ENCODE results near the gene RFWD3. TPM values are rescaled to one million over a fixed set of nuclear protein-coding genes. Genes with fewer than 3 reads are reported as not detected.

RFWD3 gene
- total and polyA plus RNA-seq, 2 of the 4 experiments (the other 2 are of a cell fraction), result 16.7 to 27.6 TPM

GRCh38 chr16:74649839-74650504 lies 16.7 kb downstream of the RFWD3 start:
- POLR2A ChIA-PET (ENCODE audit: unreplicated experiment), result no interaction called here
- Histone ChIP-seq H3K36me3 (ENCODE audit: control insufficient read depth, insufficient read depth, low read length) (peaks cover 25% of the 10 kb centered on the region), H3K23ac (ENCODE audit: low read depth, low read length) (no peak overlapping the region), H3K4me2 (ENCODE audit: low read depth, low read length) (no peak overlapping the region), H3K14ac (replicated peaks; ENCODE audit: low read depth, low read length) (no peak overlapping the region), H3K9me1 (ENCODE audit: insufficient read depth, low read length) (peaks cover 4% of the 10 kb centered on the region; the same call in 1 of the 2 replicates), H2AK5ac (ENCODE audit: low read depth, low read length) (no peak overlapping the region), H3K27ac (ENCODE audit: insufficient read depth, low read length) (no peak overlapping the region), H3K9ac (ENCODE audit: low read depth, low read length) (no peak overlapping the region), H2BK5ac (ENCODE audit: low read depth, low read length, poor library complexity, severe bottlenecking) (no peak overlapping the region), H3K56ac (ENCODE audit: extremely low read depth, insufficient read depth, low read length) (no peak overlapping the region), H4K8ac (ENCODE audit: low read depth in 2 of 2, low read length in 2 of 2) (no peak overlapping the region), H2AK9ac (replicated peaks; ENCODE audit: low read depth, low read length, poor library complexity) (no peak overlapping the region), H2BK120ac (ENCODE audit: low read depth, low read length) (no peak overlapping the region), H2BK15ac (ENCODE audit: low read depth, low read length) (no peak overlapping the region), H3K4me1 (ENCODE audit: control insufficient read depth, insufficient read depth, low read length) (peaks cover 4% of the 10 kb centered on the region), H3K9me3 (ENCODE audit: control insufficient read depth, insufficient read depth, low read length) (no peaks in the 10 kb centered on the region), H3K4ac (ENCODE audit: low read depth, low read length) (no peak overlapping the region), H3K27me3 (ENCODE audit: control insufficient read depth, insufficient read depth, low read length) (no peaks in the 10 kb centered on the region), H3K79me1 (ENCODE audit: low read depth in 1 of 2, low read length in 2 of 2) (peaks cover 37 to 64% of the 10 kb centered on the region in 2 experiments), H4K20me1 (ENCODE audit: insufficient read depth, low read length) (peaks cover 16% of the 10 kb centered on the region), H3K18ac (ENCODE audit: low read depth, low read length) (no peak overlapping the region), H3K4me3 (ENCODE audit: insufficient read depth, low read depth, low read length) (no peak overlapping the region), H2BK20ac (ENCODE audit: low read depth, low read length) (no peak overlapping the region), H4K91ac (ENCODE audit: insufficient read depth, low read depth, low read length) (no peak overlapping the region), H4K5ac (ENCODE audit: low read depth, low read length) (no peak overlapping the region), H2AFZ (replicated peaks; ENCODE audit: low read length, poor library complexity) (no peak overlapping the region)
- in situ Hi-C loops (cut with MboI; ENCODE audit: low sequenced_read_pairs), result no loop called here
- ATAC-seq (ENCODE audit: low read depth) (no peak), DNase-seq (no peak)
- no TSS peak for BruUV-seq (replicated peaks)
- no CpG with 5 or more reads among the region's 1 CpG for WGBS, 2 experiments (ENCODE audit: extremely low coverage in 2 of 2, insufficient read length in 1 of 2)
- TF ChIP-seq RFX5 (IDR thresholded peaks at IDR 0.05; ENCODE audit: low read depth, low read length) (no peak), CHD1 (IDR thresholded peaks at IDR 0.05; ENCODE audit: low read depth, low read length) (no peak), RAD21 (IDR thresholded peaks at IDR 0.05; ENCODE audit: low read length) (no peak), CEBPB (IDR thresholded peaks at IDR 0.05; ENCODE audit: low read depth, low read length) (no peak), SMC3 (IDR thresholded peaks at IDR 0.05; ENCODE audit: low read depth, low read length) (no peak), MXI1 (IDR thresholded peaks at IDR 0.05; ENCODE audit: borderline replicate concordance, low read depth, low read length) (no peak), USF2 (IDR thresholded peaks at IDR 0.05; ENCODE audit: low read depth, low read length) (no peak), NFE2L2 (IDR thresholded peaks at IDR 0.05; ENCODE audit: low read depth, low read length) (no peak), FOS (IDR thresholded peaks at IDR 0.05; ENCODE audit: low read depth, low read length) (no peak), CTCF (conservative IDR thresholded peaks at IDR 0.05; ENCODE audit: low read depth, low read length) (no peak), MAFK (IDR thresholded peaks at IDR 0.05; ENCODE audit: low read depth, low read length) (no peak), POLR2A (IDR thresholded peaks at IDR 0.05; ENCODE audit: low read depth, low read length) (no peak), MAZ (IDR thresholded peaks at IDR 0.05; ENCODE audit: borderline replicate concordance, low read depth, low read length) (no peak), BHLHE40 (IDR thresholded peaks at IDR 0.05; ENCODE audit: low read depth, low read length) (no peak), RCOR1 (IDR thresholded peaks at IDR 0.05; ENCODE audit: insufficient replicate concordance, low read length) (no peak)
- TF ChIP-seq, protein P1, sequence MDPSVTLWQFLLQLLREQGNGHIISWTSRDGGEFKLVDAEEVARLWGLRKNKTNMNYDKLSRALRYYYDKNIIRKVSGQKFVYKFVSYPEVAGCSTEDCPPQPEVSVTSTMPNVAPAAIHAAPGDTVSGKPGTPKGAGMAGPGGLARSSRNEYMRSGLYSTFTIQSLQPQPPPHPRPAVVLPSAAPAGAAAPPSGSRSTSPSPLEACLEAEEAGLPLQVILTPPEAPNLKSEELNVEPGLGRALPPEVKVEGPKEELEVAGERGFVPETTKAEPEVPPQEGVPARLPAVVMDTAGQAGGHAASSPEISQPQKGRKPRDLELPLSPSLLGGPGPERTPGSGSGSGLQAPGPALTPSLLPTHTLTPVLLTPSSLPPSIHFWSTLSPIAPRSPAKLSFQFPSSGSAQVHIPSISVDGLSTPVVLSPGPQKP (IDR thresholded peaks at IDR 0.05; ENCODE audit: borderline replicate concordance, low read depth, low read length), result no peak
- intact Hi-C loops (cut with micrococcal nuclease), result no loop called here
- CTCF ChIA-PET, result no interaction called here
- dilution Hi-C loops (cut with HindIII; ENCODE audit: low sequenced_read_pairs, unreplicated experiment), result no loop called here

Measured in IMR-90 (cell line).